Endothelial cell of umbilical vein (primary cell): ENCODE data around the gene TMEM205. TPM values are rescaled to one million over a fixed set of nuclear protein-coding genes. Genes with fewer than 3 reads are reported as not detected.

Source experiments
- BruUV-seq: library from RNA; stranded (reverse); fragments of 400-500 nt; replicated peaks from 2 replicates; lab custom pipeline; 2021; lab: Mats Ljungman, UMichigan
- CTCF ChIA-PET: fragments of 300-600, 350-600 bp; sonication (Branson Sonifier 250); formaldehyde crosslinking; loops from one replicate; lab custom pipeline; 2021; ENCODE audit warnings: antibody characterized with exemption, inconsistent platforms; lab: Charles Lee
- POLR2A ChIA-PET: fragments of 300-600, 350-600 bp; sonication (Branson Sonifier 250); formaldehyde crosslinking; loops from one replicate; lab custom pipeline; 2021; ENCODE audit warnings: antibody characterized with exemption, inconsistent platforms; lab: Charles Lee
- DNase-seq: peaks from one replicate; pipeline ENCODE4 v3.0.0-alpha.2; 2011; ENCODE audit warnings: low read depth, low spot score
- FAIRE-seq: peaks from 2 replicates; lab custom pipeline; 2011; peaks lifted over from hg19 to GRCh38; lab: Jason Lieb, UNC
- H2AFZ ChIP-seq: 2 replicates; pipeline ENCODE4 v1.6.0; 2012; ENCODE audit warnings: low read depth, low read length, control low read depth, inconsistent platforms
- H3K27ac ChIP-seq: 2 replicates; pipeline ENCODE4 v1.5.1; 2011; ENCODE audit warnings: low read depth, mild to moderate bottlenecking, control low read depth, low read length, moderate library complexity; ENCODE audit not compliant: insufficient read depth
- H3K27me3 ChIP-seq, 2 experiments: 2 replicates each; pipeline versions ENCODE4 v1.6.0 to v1.6.1; 2011; ENCODE audit warnings: low read length in 2 of 2, mixed read lengths in 1 of 2; ENCODE audit not compliant: control insufficient read depth in 2 of 2, insufficient read depth in 2 of 2
- H3K36me3 ChIP-seq, 2 experiments: 2 replicates in 1 of 2; 3 replicates in 1 of 2; pipeline ENCODE4 v1.5.1; 2011; ENCODE audit warnings: low read length in 2 of 2, mild to moderate bottlenecking in 1 of 2, moderate library complexity in 1 of 2; ENCODE audit not compliant: control insufficient read depth in 2 of 2, insufficient read depth in 2 of 2; ENCODE audit errors: extremely low read depth in 1 of 2
- H3K4me1 ChIP-seq: 3 replicates; pipeline ENCODE4 v1.5.1; 2011; ENCODE audit warnings: mild to moderate bottlenecking, low read length; ENCODE audit not compliant: control insufficient read depth, insufficient read depth; ENCODE audit errors: extremely low read depth
- H3K4me2 ChIP-seq: 2 replicates; pipeline ENCODE4 v1.6.1; 2011; ENCODE audit warnings: low read length, control low read depth, mixed read lengths; ENCODE audit not compliant: insufficient read depth
- H3K4me3 ChIP-seq, 3 experiments: fragments of 200-600 bp in 1 of 3; sonication (generic), shearing (Covaris generic) in 1 of 3; replicated peaks in 1 of 3; 2 replicates each; pipeline ENCODE4 v1.5.1; 2011 to 2016; ENCODE audit warnings: control low read depth in 3 of 3, low read length in 3 of 3, mild to moderate bottlenecking in 2 of 3, inconsistent platforms in 1 of 3, low read depth in 1 of 3, moderate library complexity in 1 of 3; ENCODE audit not compliant: insufficient read depth in 1 of 3
- H3K79me2 ChIP-seq: 2 replicates; pipeline ENCODE4 v1.6.0; 2012; ENCODE audit warnings: low read length, inconsistent platforms; ENCODE audit not compliant: control insufficient read depth, insufficient read depth
- H3K9ac ChIP-seq: replicated peaks from 2 replicates; pipeline ENCODE3; 2011; ENCODE audit warnings: low read length, control low read depth; ENCODE audit not compliant: insufficient read depth; ENCODE audit errors: extremely low read depth
- H3K9me1 ChIP-seq: replicated peaks from 3 replicates; pipeline ENCODE4 v1.6.0; 2011; ENCODE audit warnings: mild to moderate bottlenecking, low read length; ENCODE audit not compliant: control insufficient read depth, insufficient read depth; ENCODE audit errors: extremely low read depth
- H3K9me3 ChIP-seq: replicated peaks from 2 replicates; pipeline ENCODE4 v1.5.1; 2012; ENCODE audit warnings: low read length, inconsistent platforms; ENCODE audit not compliant: control insufficient read depth, insufficient read depth
- H4K20me1 ChIP-seq: replicated peaks from 2 replicates; pipeline ENCODE3; 2011; ENCODE audit warnings: mild to moderate bottlenecking, low read length; ENCODE audit not compliant: control insufficient read depth, insufficient read depth; ENCODE audit errors: extremely low read depth
- EZH2 ChIP-seq: IDR thresholded peaks from 2 replicates; pipeline ENCODE4 v1.6.1; 2012; ENCODE audit warnings: borderline replicate concordance, low read depth, mild to moderate bottlenecking, moderate library complexity, low read length, inconsistent platforms; ENCODE audit not compliant: severe bottlenecking
- FOS ChIP-seq: IDR thresholded peaks from 2 replicates; pipeline ENCODE4 v1.6.1; 2011; ENCODE audit warnings: mild to moderate bottlenecking, low read length, moderate library complexity, borderline replicate concordance; ENCODE audit not compliant: insufficient read depth
- GATA2 ChIP-seq: IDR thresholded peaks from 2 replicates; pipeline ENCODE4 v1.7.0; 2011; ENCODE audit warnings: low read depth, mild to moderate bottlenecking, moderate library complexity, mixed read lengths, low read length; ENCODE audit not compliant: insufficient read length, insufficient read depth
- JUN ChIP-seq: IDR thresholded peaks from 2 replicates; pipeline ENCODE4 v1.6.1; 2011; ENCODE audit warnings: borderline replicate concordance, low read depth; ENCODE audit not compliant: insufficient read length, insufficient read depth
- MAX ChIP-seq: IDR thresholded peaks from 2 replicates; pipeline ENCODE4 v1.6.1; 2011; ENCODE audit not compliant: insufficient read depth, insufficient read length
- MYC ChIP-seq: IDR thresholded peaks from one replicate; pipeline ENCODE4 v1.6.1; 2011; ENCODE audit warnings: mild to moderate bottlenecking, low read depth, low read length
- POLR2A ChIP-seq: IDR thresholded peaks from 2 replicates; pipeline ENCODE4 v1.6.1; 2012; ENCODE audit warnings: low read depth, mild to moderate bottlenecking, control low read depth, low read length
- POLR2AphosphoS5 ChIP-seq: IDR thresholded peaks from 2 replicates; pipeline ENCODE4 v1.6.1; 2012; ENCODE audit warnings: low read depth, mild to moderate bottlenecking, control low read depth, low read length, moderate library complexity; ENCODE audit not compliant: insufficient read depth
- dilution Hi-C: fragments of 300-500 bp; cut with MboI; formaldehyde crosslinking; loops from one replicate; pipeline ENCODE4 v1.15.0; 2019; ENCODE audit warnings: low sequenced_read_pairs; ENCODE audit not compliant: extremely low pct_ligation_motif_present
- intact Hi-C: fragments of 100-400 bp; cut with micrococcal nuclease; formaldehyde crosslinking; loops from one replicate; pipeline ENCODE4 v1.10.0; 2022
- polyA plus RNA-seq, 4 experiments: library from polyadenylated mRNA; depleted of rRNA in 3 of 4; stranded (reverse) in 3 of 4; unstranded in 1 of 4; fragments of >200 nt; gene quantifications; 2 replicates each; pipeline versions ENCODE4 v1.2.1 to v1.2.3, GENCODE V29; 2011 to 2012; ENCODE audit warnings: missing spikeins in 1 of 4
- total RNA-seq: library from RNA; stranded (reverse); gene quantifications from 2 replicates; pipeline ENCODE4 v1.2.3, GENCODE V29; 2021
- TF ChIP-seq, protein P1 (sequence below), 2 donors: IDR thresholded peaks; 1 replicate in 1 of 2; 2 replicates in 1 of 2; pipeline ENCODE4 v1.5.1; 2011; ENCODE audit warnings: low read length in 2 of 2, mild to moderate bottlenecking in 2 of 2, moderate library complexity in 2 of 2, control low read depth in 1 of 2, inconsistent platforms in 1 of 2, low read depth in 1 of 2; ENCODE audit not compliant: insufficient read depth in 1 of 2; ENCODE audit errors: extremely low read depth in 1 of 2

The TMEM205 gene
- total and polyA plus RNA-seq, 2 donors (not counting 3 experiments of a cell fraction or from before 2014, with no cell fraction given) = 57.3 to 345 TPM

DNA sequence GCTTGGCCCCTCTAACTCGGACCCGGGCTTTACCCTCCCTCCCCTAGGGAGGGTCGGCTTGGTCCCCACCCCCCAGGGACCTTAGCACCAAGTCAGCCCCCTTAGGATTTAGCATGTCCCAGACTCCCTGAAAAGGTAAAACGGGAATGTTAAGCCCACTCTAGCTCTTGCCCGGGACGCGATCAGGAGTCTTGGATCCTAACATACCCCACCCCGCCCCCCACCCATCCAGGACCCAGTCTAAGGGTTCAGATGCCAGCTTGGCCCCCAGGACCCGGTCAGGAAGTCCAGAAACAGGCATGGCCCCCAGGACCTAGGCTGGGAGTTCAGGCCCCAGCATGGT lies 37.6 kb upstream of the TMEM205 start:
- Histone ChIP-seq H3K4me2 (peak overlapping the region; percentile 67), H3K36me3 (no peaks in the 10 kb centered on the region), H3K27me3 (no peaks in the 10 kb centered on the region), H3K9ac (no peak overlapping the region), H3K27ac (no peak overlapping the region), H3K79me2 (peaks cover 4% of the 10 kb centered on the region), H4K20me1 (no peaks in the 10 kb centered on the region), H3K9me1 (no peaks in the 10 kb centered on the region), H2AFZ (peak overlapping the region; percentile 23), H3K9me3 (no peaks in the 10 kb centered on the region), H3K4me3 (peak overlapping the region; percentile 7 to 46 (median 35)), H3K4me1 (peaks cover 22% of the 10 kb centered on the region)
- TF ChIP-seq POLR2A (no peak), GATA2 (no peak), EZH2 (no peak), FOS (no peak), POLR2AphosphoS5 (no peak), MAX (no peak), MYC (no peak), JUN (no peak)
- TF ChIP-seq, protein P1, sequence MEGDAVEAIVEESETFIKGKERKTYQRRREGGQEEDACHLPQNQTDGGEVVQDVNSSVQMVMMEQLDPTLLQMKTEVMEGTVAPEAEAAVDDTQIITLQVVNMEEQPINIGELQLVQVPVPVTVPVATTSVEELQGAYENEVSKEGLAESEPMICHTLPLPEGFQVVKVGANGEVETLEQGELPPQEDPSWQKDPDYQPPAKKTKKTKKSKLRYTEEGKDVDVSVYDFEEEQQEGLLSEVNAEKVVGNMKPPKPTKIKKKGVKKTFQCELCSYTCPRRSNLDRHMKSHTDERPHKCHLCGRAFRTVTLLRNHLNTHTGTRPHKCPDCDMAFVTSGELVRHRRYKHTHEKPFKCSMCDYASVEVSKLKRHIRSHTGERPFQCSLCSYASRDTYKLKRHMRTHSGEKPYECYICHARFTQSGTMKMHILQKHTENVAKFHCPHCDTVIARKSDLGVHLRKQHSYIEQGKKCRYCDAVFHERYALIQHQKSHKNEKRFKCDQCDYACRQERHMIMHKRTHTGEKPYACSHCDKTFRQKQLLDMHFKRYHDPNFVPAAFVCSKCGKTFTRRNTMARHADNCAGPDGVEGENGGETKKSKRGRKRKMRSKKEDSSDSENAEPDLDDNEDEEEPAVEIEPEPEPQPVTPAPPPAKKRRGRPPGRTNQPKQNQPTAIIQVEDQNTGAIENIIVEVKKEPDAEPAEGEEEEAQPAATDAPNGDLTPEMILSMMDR (IDR thresholded peaks at IDR 0.05; ENCODE audit: extremely low read depth in 1 of 2, insufficient read depth in 1 of 2, low read depth in 1 of 2, low read length in 2 of 2) = no peak
- peak; percentile 17 for DNase-seq
- no TSS peak for BruUV-seq
- dilution Hi-C loops (no loop called here), intact Hi-C loops (loop anchor here (2.0 to 5.0 kb wide), 2 partner anchors 23 to 39 kb away; no protein-coding TSS in a partner anchor)
- CTCF ChIA-PET = interaction anchor here (0.9 to 5.5 kb wide), 14 partner anchors 8 to 99 kb away, joined by 3 to 55 read pairs (median 6); partner anchors contain the start of genes CCDC159, ODAD3, PRKCSH and RAB3D
- FAIRE-seq = peak; percentile 33
- POLR2A ChIA-PET = interaction anchor here (0.8 to 1.2 kb wide), 2 partner anchors 9 to 68 kb away, joined by 4 to 6 read pairs; partner anchors contain the start of gene SWSAP1
